HEK293 (cell line): ENCODE results near the gene EFHD1.

ENCODE experiments used
- HOXA7 ChIP-seq: sonication (generic); formaldehyde crosslinking; IDR thresholded peaks from 2 replicates; pipeline ENCODE4 v1.8.1; 2022; ENCODE audit warnings: missing genetic modification reagents, borderline replicate concordance
- REPIN1 ChIP-seq: fragments of 450-650 bp; formaldehyde crosslinking; IDR thresholded peaks from 2 replicates; pipeline ENCODE4 v1.5.1; 2017; ENCODE audit warnings: missing biosample characterization, missing genetic modification characterization, low read depth
- SALL2 ChIP-seq: fragments of 450-650 bp; formaldehyde crosslinking; IDR thresholded peaks from 2 replicates; pipeline ENCODE4 v1.5.0; 2017; ENCODE audit warnings: missing biosample characterization, mild to moderate bottlenecking, missing genetic modification characterization, borderline replicate concordance
- ZNF404 ChIP-seq: fragments of 450-650 bp; formaldehyde crosslinking; IDR thresholded peaks from 2 replicates; pipeline ENCODE4 v1.5.1; 2017; ENCODE audit warnings: missing biosample characterization, missing genetic modification characterization
- TF ChIP-seq, protein P1 (sequence below): fragments of 450-650 bp; formaldehyde crosslinking; IDR thresholded peaks from 2 replicates; pipeline ENCODE4 v1.5.1; 2016; ENCODE audit warnings: missing biosample characterization, missing genetic modification characterization
- TF ChIP-seq, protein P2 (sequence below): fragments of 450-650 bp; formaldehyde crosslinking; IDR thresholded peaks from 2 replicates; pipeline ENCODE4 v1.5.1; 2016; ENCODE audit warnings: missing biosample characterization, missing genetic modification characterization

DNA sequence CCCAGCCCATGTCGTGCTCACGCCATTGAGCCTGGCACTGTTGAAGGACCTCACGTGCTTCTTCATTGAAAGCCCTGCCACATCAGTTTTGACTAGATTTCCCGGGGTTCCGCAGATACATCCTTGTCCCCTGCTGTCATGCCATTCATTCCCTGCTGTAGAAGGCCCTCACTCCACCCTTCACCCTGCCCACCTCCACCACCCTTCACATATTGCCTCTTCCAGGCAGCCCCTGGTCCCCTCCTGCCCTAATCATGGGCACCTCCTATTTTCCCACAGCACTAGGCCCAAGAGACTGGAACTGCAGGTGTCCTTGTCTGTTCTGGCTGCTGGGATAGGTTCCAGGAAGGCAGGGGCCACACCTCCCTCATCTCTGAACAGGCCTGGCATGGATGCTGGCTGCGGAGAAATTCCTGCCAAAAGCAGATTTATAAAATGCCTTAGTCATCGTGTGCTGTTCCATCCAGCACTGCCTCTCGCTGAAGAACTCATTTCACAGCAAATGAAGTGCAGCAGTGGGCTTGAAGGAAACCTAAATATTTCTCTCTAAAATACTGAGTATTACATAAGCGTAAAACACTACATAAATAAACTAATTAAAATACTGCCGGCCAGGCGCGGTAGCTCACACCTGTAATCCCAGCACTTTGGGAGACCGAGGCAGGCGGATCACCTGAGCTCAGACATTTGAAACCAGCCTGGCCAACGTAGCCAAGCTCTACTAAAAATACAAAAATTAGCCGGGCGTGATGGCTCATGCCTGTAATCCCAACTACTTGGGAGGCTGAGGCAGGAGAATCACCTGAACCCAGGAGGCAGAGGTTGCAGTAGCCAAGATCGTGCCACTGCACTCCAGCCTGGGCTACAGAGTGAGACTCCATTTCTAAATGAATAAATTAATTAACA, 44.5 kb upstream of the EFHD1 start:
- TF ChIP-seq SALL2 (tag by site-specific recombination) = no peak
- TF ChIP-seq, protein P1, sequence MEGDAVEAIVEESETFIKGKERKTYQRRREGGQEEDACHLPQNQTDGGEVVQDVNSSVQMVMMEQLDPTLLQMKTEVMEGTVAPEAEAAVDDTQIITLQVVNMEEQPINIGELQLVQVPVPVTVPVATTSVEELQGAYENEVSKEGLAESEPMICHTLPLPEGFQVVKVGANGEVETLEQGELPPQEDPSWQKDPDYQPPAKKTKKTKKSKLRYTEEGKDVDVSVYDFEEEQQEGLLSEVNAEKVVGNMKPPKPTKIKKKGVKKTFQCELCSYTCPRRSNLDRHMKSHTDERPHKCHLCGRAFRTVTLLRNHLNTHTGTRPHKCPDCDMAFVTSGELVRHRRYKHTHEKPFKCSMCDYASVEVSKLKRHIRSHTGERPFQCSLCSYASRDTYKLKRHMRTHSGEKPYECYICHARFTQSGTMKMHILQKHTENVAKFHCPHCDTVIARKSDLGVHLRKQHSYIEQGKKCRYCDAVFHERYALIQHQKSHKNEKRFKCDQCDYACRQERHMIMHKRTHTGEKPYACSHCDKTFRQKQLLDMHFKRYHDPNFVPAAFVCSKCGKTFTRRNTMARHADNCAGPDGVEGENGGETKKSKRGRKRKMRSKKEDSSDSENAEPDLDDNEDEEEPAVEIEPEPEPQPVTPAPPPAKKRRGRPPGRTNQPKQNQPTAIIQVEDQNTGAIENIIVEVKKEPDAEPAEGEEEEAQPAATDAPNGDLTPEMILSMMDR (tag by site-specific recombination) = no peak
- no peak for TF ChIP-seq HOXA7 (CRISPR knock-in tag)
- TF ChIP-seq ZNF404 (tag by site-specific recombination) = no peak
- no peak for TF ChIP-seq REPIN1
- TF ChIP-seq, protein P2, sequence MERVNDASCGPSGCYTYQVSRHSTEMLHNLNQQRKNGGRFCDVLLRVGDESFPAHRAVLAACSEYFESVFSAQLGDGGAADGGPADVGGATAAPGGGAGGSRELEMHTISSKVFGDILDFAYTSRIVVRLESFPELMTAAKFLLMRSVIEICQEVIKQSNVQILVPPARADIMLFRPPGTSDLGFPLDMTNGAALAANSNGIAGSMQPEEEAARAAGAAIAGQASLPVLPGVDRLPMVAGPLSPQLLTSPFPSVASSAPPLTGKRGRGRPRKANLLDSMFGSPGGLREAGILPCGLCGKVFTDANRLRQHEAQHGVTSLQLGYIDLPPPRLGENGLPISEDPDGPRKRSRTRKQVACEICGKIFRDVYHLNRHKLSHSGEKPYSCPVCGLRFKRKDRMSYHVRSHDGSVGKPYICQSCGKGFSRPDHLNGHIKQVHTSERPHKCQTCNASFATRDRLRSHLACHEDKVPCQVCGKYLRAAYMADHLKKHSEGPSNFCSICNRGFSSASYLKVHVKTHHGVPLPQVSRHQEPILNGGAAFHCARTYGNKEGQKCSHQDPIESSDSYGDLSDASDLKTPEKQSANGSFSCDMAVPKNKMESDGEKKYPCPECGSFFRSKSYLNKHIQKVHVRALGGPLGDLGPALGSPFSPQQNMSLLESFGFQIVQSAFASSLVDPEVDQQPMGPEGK (tag by site-specific recombination) = no peak
